K562 (cell line): ENCODE data around the gene TTC27. TPM values are rescaled to one million over a fixed set of nuclear protein-coding genes. Genes with fewer than 3 reads are reported as not detected.

Experiments used
- ARID1B ChIP-seq: fragments of 450-650 bp; IDR thresholded peaks from 2 replicates; pipeline ENCODE4 v1.6.1; 2016; ENCODE audit warnings: antibody characterized with exemption, mild to moderate bottlenecking, inconsistent platforms
- ATF6 ChIP-seq: sonication (generic); formaldehyde crosslinking; IDR thresholded peaks from 2 replicates; pipeline ENCODE4 v1.4.0; 2020; ENCODE audit warnings: mild to moderate bottlenecking, missing genetic modification reagents
- BACH1 ChIP-seq: fragments of 200-800 bp; sonication (Bioruptor generic); IDR thresholded peaks from 2 replicates; pipeline ENCODE4 v1.6.1; 2016; ENCODE audit warnings: missing genetic modification characterization, missing compliant biosample characterization
- CBFA2T2 ChIP-seq: fragments of 450-650 bp; conservative IDR thresholded peaks from 2 replicates; pipeline ENCODE4 v1.6.1; 2017; ENCODE audit warnings: mild to moderate bottlenecking
- ESRRB ChIP-seq: fragments of 250-450 bp; sonication (Bioruptor Pico); IDR thresholded peaks from 2 replicates; pipeline ENCODE4 v1.5.0; 2020; ENCODE audit warnings: mild to moderate bottlenecking, moderate library complexity, borderline replicate concordance
- GABPA ChIP-seq: fragments of 200-800 bp; sonication (Bioruptor generic); conservative IDR thresholded peaks from 2 replicates; pipeline ENCODE4 v1.6.1; 2016; ENCODE audit warnings: low read depth, missing genetic modification characterization, missing compliant biosample characterization
- GATAD2B ChIP-seq: fragments of 450-650 bp; IDR thresholded peaks from 2 replicates; pipeline ENCODE4 v1.6.1; 2017; ENCODE audit warnings: mild to moderate bottlenecking, borderline replicate concordance
- HBP1 ChIP-seq: fragments of 450-650 bp; formaldehyde crosslinking; IDR thresholded peaks from 2 replicates; pipeline ENCODE4 v1.4.0; 2022; ENCODE audit warnings: missing genetic modification characterization
- HES1 ChIP-seq: fragments of 450-650 bp; IDR thresholded peaks from 2 replicates; pipeline ENCODE4 v1.6.1; 2016; ENCODE audit warnings: low read depth, mild to moderate bottlenecking, moderate library complexity
- KDM1A ChIP-seq, 2 experiments: fragments of 450-650 bp; IDR thresholded peaks; 2 replicates each; pipeline ENCODE4 v1.6.1; 2016; ENCODE audit warnings: mild to moderate bottlenecking in 2 of 2
- MTA2 ChIP-seq: fragments of 450-650 bp; IDR thresholded peaks from 2 replicates; pipeline ENCODE4 v1.6.1; 2016; ENCODE audit warnings: low read depth
- MYC ChIP-seq, 2 experiments: fragments of 250-450 bp in 1 of 2; sonication (Bioruptor Pico) in 1 of 2; IDR thresholded peaks; 2 replicates each; pipeline versions ENCODE4 v1.5.1 to v1.6.1; 2012 to 2021; ENCODE audit warnings: low read depth in 2 of 2, borderline replicate concordance in 1 of 2, improper control_type of control experiment in 1 of 2, low read length in 1 of 2, mild to moderate bottlenecking in 1 of 2, moderate library complexity in 1 of 2
- NR0B1 ChIP-seq: fragments of 450-650 bp; IDR thresholded peaks from one replicate; pipeline ENCODE4 v1.6.1; 2018; ENCODE audit warnings: mild to moderate bottlenecking, moderate library complexity; ENCODE audit not compliant: partially characterized antibody
- PHF21A ChIP-seq: fragments of 450-650 bp; IDR thresholded peaks from 2 replicates; pipeline ENCODE4 v1.6.1; 2017; ENCODE audit warnings: low read depth, borderline replicate concordance
- TEAD4 ChIP-seq, 2 experiments: sonication (generic) in 1 of 2; formaldehyde crosslinking in 1 of 2; IDR thresholded peaks; 2 replicates each; pipeline versions ENCODE4 v1.6.1 to v1.8.0; 2012 to 2022; ENCODE audit warnings: borderline replicate concordance in 1 of 2, inconsistent platforms in 1 of 2, low read length in 1 of 2, mild to moderate bottlenecking in 1 of 2, missing genetic modification reagents in 1 of 2
- ZKSCAN8 ChIP-seq: fragments of 200-800 bp; sonication (Bioruptor generic); IDR thresholded peaks from 2 replicates; pipeline ENCODE4 v1.6.1; 2016; ENCODE audit warnings: missing genetic modification characterization, missing compliant biosample characterization
- ZNF23 ChIP-seq: fragments of 250-450 bp; sonication (Bioruptor Pico); IDR thresholded peaks from 2 replicates; pipeline ENCODE4 v1.4.0; 2020; ENCODE audit warnings: mild to moderate bottlenecking
- polyA plus RNA-seq, 8 experiments: library from polyadenylated mRNA; depleted of rRNA in 4 of 8; stranded (reverse) in 5 of 8; unstranded in 3 of 8; fragments of >200 nt; fragmentation: Nextera tagmentation in 2 of 8; fragmentation: Illumina TruSeq in 1 of 8; extraction: Ambion mirVana in 2 of 8; extraction: Trizol in 1 of 8; gene quantifications; 2 replicates each; pipeline versions ENCODE4 v1.2.1 to v1.2.3, GENCODE V29; 2011 to 2014; ENCODE audit warnings: inconsistent platforms in 1 of 8, missing spikeins in 1 of 8
- total RNA-seq, 7 experiments: library from RNA; depleted of rRNA in 6 of 7; stranded (reverse); fragments of >200 nt in 6 of 7; fragmentation: Illumina TruSeq in 2 of 7; extraction: Trizol in 2 of 7; gene quantifications; 2 replicates each; pipeline versions ENCODE4 v1.2.1 to v1.2.3, GENCODE V29; 2011 to 2021; ENCODE audit warnings: low replicate concordance in 1 of 7

TTC27 gene
- total and polyA plus RNA-seq, 9 of the 15 experiments (the other 6 are each of a cell fraction or from before 2014, with no cell fraction given), result 44.3 to 93.4 (median 57.3) TPM

- TF ChIP-seq ATF6 (CRISPR knock-in tag) (no peak), MTA2 (peak; percentile 95), ZKSCAN8 (peak; percentile 56; the same call in 1 of the 2 replicates), NR0B1 (no peak), HES1 (0 out of 2 replicates have a peak, but pooled peaks have one; percentile 45), HBP1 (CRISPR knock-in tag) (0 out of 2 replicates have a peak, but pooled peaks have one; percentile 48), KDM1A (IDR thresholded peaks at IDR 0.05) (peak; percentile 99), GABPA (no peak), ESRRB (no peak), ARID1B (peak; percentile 98), MYC (IDR thresholded peaks at IDR 0.05; ENCODE audit: low read depth, low read length) (no peak), MYC (CRISPR knock-in tag; IDR thresholded peaks at IDR 0.05; ENCODE audit: borderline replicate concordance, low read depth) (no peak), CBFA2T2 (peak; percentile 97), ZNF23 (CRISPR knock-in tag) (no peak), PHF21A (no peak), GATAD2B (no peak), BACH1 (0 out of 2 replicates have a peak, but pooled peaks have one; percentile 40), TEAD4 (IDR thresholded peaks at IDR 0.05; ENCODE audit: low read length) (peak; percentile 95), TEAD4 (CRISPR knock-in tag; IDR thresholded peaks at IDR 0.05; ENCODE audit: borderline replicate concordance) (no peak)
These were observed 93.5 kb downstream of the TTC27 start (continued) for GRCh38 chr2:32721376-32721775.
